Stomach (tissue), 9 donors: ENCODE measurements around the gene NFRKB. TPM values are rescaled to one million over a fixed set of nuclear protein-coding genes. Genes with fewer than 3 reads are reported as not detected.

Experiments
- DNase-seq, 2 donors: peaks; one replicate each; pipeline versions ENCODE4 v3.0.0 to v3.0.0-alpha.2; 2013 to 2019
- H3K27ac ChIP-seq, 5 donors: fragments of 200-600 bp in 4 of 5; sonication (generic) in 4 of 5; one replicate each; pipeline ENCODE4 v1.5.1; 2013 to 2019; ENCODE audit warnings: mild to moderate bottlenecking in 1 of 5, moderate library complexity in 1 of 5
- H3K27me3 ChIP-seq, 3 donors: fragments of 200-600 bp; sonication (generic); one replicate each; pipeline ENCODE4 v1.5.1; 2017 to 2019; ENCODE audit warnings: mixed run types in 1 of 3
- H3K36me3 ChIP-seq, 4 donors: fragments of 200-600 bp; sonication (generic); 1 replicate in 3 of 4; 2 replicates in 1 of 4; pipeline ENCODE4 v1.5.1; 2016 to 2019
- H3K4me1 ChIP-seq, 4 donors: fragments of 200-600 bp; sonication (generic); one replicate each; pipeline ENCODE4 v1.5.1; 2016 to 2019
- H3K4me3 ChIP-seq, 4 donors: fragments of 200-600 bp; sonication (generic) in 3 of 4; one replicate each; pipeline ENCODE4 v1.5.1; 2016 to 2019; ENCODE audit warnings: mild to moderate bottlenecking in 1 of 4
- H3K9me3 ChIP-seq, 4 donors: fragments of 200-600 bp; sonication (generic); one replicate each; pipeline ENCODE4 v1.5.1; 2016 to 2019
- CTCF ChIP-seq, 7 experiments: fragments of 450-650 bp in 4 of 7; fragments of 200-600 bp in 3 of 7; sonication (generic) in 3 of 7; IDR thresholded peaks; one replicate each; pipeline ENCODE4 v1.5.1; 2016 to 2019; ENCODE audit warnings: antibody characterized with exemption in 7 of 7, control low read depth in 2 of 7, mild to moderate bottlenecking in 1 of 7
- EP300 ChIP-seq: sonication (generic); formaldehyde crosslinking; IDR thresholded peaks from one replicate; pipeline ENCODE4 v1.6.1; 2017; ENCODE audit warnings: antibody characterized with exemption
- POLR2A ChIP-seq, 4 donors: fragments of 450-650 bp; IDR thresholded peaks; one replicate each; pipeline ENCODE4 v1.6.1; 2016; ENCODE audit warnings: antibody characterized with exemption in 4 of 4, control low read depth in 2 of 4, mild to moderate bottlenecking in 1 of 4, moderate library complexity in 1 of 4
- POLR2AphosphoS5 ChIP-seq, 3 donors: sonication (generic); formaldehyde crosslinking; IDR thresholded peaks; one replicate each; pipeline ENCODE4 v1.6.1; 2016; ENCODE audit warnings: antibody characterized with exemption in 3 of 3
- WGBS, 5 donors: extraction: QIAGEN DNeasy Blood & Tissue Kit in 3 of 5; methylation state at CpG; one replicate each; pipeline versions ENCODE4 v1.1.5 to v1.1.7; 2013 to 2018; 5-methylcytosine and 5-hydroxymethylcytosine counted together
- intact Hi-C: fragments of 100-400 bp; cut with DNase I; formaldehyde crosslinking; loops from one replicate; pipeline ENCODE4 v1.15.1; 2023; ENCODE audit warnings: low total_unique reads
- polyA plus RNA-seq, 3 donors: library from polyadenylated mRNA; stranded (reverse); fragments of 200-250 nt; gene quantifications; one replicate each; pipeline ENCODE4 v1.2.3, GENCODE V29; 2013
- total RNA-seq, 5 donors: library from RNA; depleted of rRNA; stranded (reverse); fragments of >200 nt; gene quantifications; one replicate each; pipeline versions ENCODE4 v1.1.0 to v1.2.3, GENCODE V29; 2014 to 2016
- donor health status: healthy with polysubstance abuse.
- donor health status: Bipolar disorder and iron deficiency.
- donor health status: healthy.

The NFRKB gene
- total and polyA plus RNA-seq, 8 donors: 4.4 to 127 (median 14.5) TPM

GRCh38 chr11:129938764-129939163 is 43.4 kb upstream of the NFRKB start:
- H3K36me3 ChIP-seq: peaks cover 4 to 37% (median 26%) of the 10 kb centered on the region in 4 donors
- no peaks in the 10 kb centered on the region for H3K9me3 ChIP-seq
- no peaks in the 10 kb centered on the region for H3K27me3 ChIP-seq
- DNase-seq: no peak
- intact Hi-C loops: no loop called here
- no peak overlapping the region for H3K27ac ChIP-seq
- no peak for TF ChIP-seq CTCF (IDR thresholded peaks at IDR 0.05)
- no peak for TF ChIP-seq POLR2A (IDR thresholded peaks at IDR 0.05)
- no peak for TF ChIP-seq EP300
- no peak for TF ChIP-seq POLR2AphosphoS5 (IDR thresholded peaks at IDR 0.05)
- no peaks in the 10 kb centered on the region for H3K4me1 ChIP-seq
- WGBS, 5 donors: 35 to 75% (median 58%) methylated on average over 5 of the region's 5 CpGs
- H3K4me3 ChIP-seq: no peak overlapping the region

GRCh38 chr11:129937592-129938238 is 42.3 kb upstream of the NFRKB start:
- TF ChIP-seq EP300 (no peak), CTCF (IDR thresholded peaks at IDR 0.05) (no peak), POLR2A (IDR thresholded peaks at IDR 0.05) (no peak), POLR2AphosphoS5 (IDR thresholded peaks at IDR 0.05) (no peak)

GRCh38 chr11:129935723-129936122 is 40.3 kb upstream of the NFRKB start:
- intact Hi-C loops: no loop called here
- H3K9me3 ChIP-seq: no peaks in the 10 kb centered on the region
- no peak overlapping the region for H3K27ac ChIP-seq
- 51 to 84% (median 56%) methylated on average over 3 of the region's 3 CpGs for WGBS, 5 donors
- no peak overlapping the region for H3K4me3 ChIP-seq
- no peak for DNase-seq
- no peaks in the 10 kb centered on the region for H3K4me1 ChIP-seq
- no peaks in the 10 kb centered on the region for H3K27me3 ChIP-seq
- TF ChIP-seq EP300: no peak
- TF ChIP-seq POLR2AphosphoS5 (IDR thresholded peaks at IDR 0.05): no peak
- TF ChIP-seq POLR2A (IDR thresholded peaks at IDR 0.05): no peak
- TF ChIP-seq CTCF (IDR thresholded peaks at IDR 0.05): no peak
- H3K36me3 ChIP-seq: peaks cover 5 to 34% (median 20%) of the 10 kb centered on the region in 4 donors

More at GRCh38 chr11:129937592-129938238, 42.3 kb upstream of the NFRKB start:
- peaks cover 4 to 38% (median 21%) of the 10 kb centered on the region in 4 donors for H3K36me3 ChIP-seq
- H3K27me3 ChIP-seq: no peaks in the 10 kb centered on the region
- intact Hi-C loops: no loop called here
- no peaks in the 10 kb centered on the region for H3K4me1 ChIP-seq
- H3K9me3 ChIP-seq: no peaks in the 10 kb centered on the region
- H3K27ac ChIP-seq: no peak overlapping the region
- 87 to 94% (median 91%) methylated on average over 4 of the region's 4 CpGs for WGBS, 5 donors
- no peak for DNase-seq
- H3K4me3 ChIP-seq: no peak overlapping the region

GRCh38 chr11:129933891-129934290 is 38.5 kb upstream of the NFRKB start:
- Histone ChIP-seq H3K4me3 (no peak overlapping the region), H3K9me3 (no peaks in the 10 kb centered on the region), H3K27ac (no peak overlapping the region), H3K4me1 (no peaks in the 10 kb centered on the region), H3K36me3 (peaks cover 11 to 44% (median 37%) of the 10 kb centered on the region in 4 donors), H3K27me3 (no peaks in the 10 kb centered on the region)
- intact Hi-C loops: no loop called here
- TF ChIP-seq EP300: no peak
- TF ChIP-seq CTCF (IDR thresholded peaks at IDR 0.05): no peak
- no peak for TF ChIP-seq POLR2AphosphoS5 (IDR thresholded peaks at IDR 0.05)
- TF ChIP-seq POLR2A (IDR thresholded peaks at IDR 0.05): no peak
- 89 to 96% (median 95%) methylated on average over 9 of the region's 9 CpGs for WGBS, 5 donors
- DNase-seq: peak in 1 of 2 donors; percentile 20
